Measurements from ENCODE around the gene PDCL3.

The PDCL3 gene

DNA sequence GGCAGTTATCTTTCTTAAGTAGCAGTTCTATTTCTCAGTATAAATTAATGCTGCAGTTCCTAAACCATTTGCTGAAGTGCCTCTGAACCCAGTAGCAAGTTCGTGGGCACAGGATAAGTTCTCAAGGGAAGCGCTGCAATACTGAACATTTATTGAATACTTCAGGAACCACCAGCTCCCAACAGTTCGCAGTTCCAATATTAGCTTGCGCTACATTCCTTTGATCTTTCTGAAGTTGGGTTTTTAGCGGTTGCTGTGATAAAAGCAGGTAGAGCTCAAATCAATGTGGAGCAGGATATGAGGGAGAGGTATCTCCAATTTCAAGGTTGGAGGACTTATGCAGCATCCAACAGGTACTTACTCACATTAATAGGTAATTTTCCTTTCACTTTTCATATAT, 33.7 kb downstream of the PDCL3 start:
- H3F3A ChIP-seq (ENCODE audit: insufficient read depth, low read length) = no peaks in the 10 kb centered on the region
- no peaks in the 10 kb centered on the region for H3K9me2 ChIP-seq (replicated peaks; ENCODE audit: insufficient read depth, low read length)
- no peaks in the 10 kb centered on the region for H3K9me3 ChIP-seq (replicated peaks; ENCODE audit: insufficient read depth, low read length)
- H3K4me1 ChIP-seq (ENCODE audit: low read length) = no peaks in the 10 kb centered on the region
- no peak overlapping the region for H3K9ac ChIP-seq (ENCODE audit: low read length)
- H2AFZ ChIP-seq (ENCODE audit: low read length) = no peak overlapping the region
- no peak overlapping the region for H3K27ac ChIP-seq (ENCODE audit: low read length)
- H3K27me3 ChIP-seq (replicated peaks; ENCODE audit: insufficient read depth, low read length) = no peaks in the 10 kb centered on the region
- no peak overlapping the region for H3K4me2 ChIP-seq (ENCODE audit: low read depth, low read length)
- H4K20me1 ChIP-seq (ENCODE audit: insufficient read depth, low read length) = no peaks in the 10 kb centered on the region
- TF ChIP-seq EZH2 (optimal IDR thresholded peaks at IDR 0.05; ENCODE audit: low read depth, low read length) (no peak), EZH2phosphoT487 (IDR thresholded peaks at IDR 0.05; ENCODE audit: low read length) (no peak)
- TF ChIP-seq, protein P1, sequence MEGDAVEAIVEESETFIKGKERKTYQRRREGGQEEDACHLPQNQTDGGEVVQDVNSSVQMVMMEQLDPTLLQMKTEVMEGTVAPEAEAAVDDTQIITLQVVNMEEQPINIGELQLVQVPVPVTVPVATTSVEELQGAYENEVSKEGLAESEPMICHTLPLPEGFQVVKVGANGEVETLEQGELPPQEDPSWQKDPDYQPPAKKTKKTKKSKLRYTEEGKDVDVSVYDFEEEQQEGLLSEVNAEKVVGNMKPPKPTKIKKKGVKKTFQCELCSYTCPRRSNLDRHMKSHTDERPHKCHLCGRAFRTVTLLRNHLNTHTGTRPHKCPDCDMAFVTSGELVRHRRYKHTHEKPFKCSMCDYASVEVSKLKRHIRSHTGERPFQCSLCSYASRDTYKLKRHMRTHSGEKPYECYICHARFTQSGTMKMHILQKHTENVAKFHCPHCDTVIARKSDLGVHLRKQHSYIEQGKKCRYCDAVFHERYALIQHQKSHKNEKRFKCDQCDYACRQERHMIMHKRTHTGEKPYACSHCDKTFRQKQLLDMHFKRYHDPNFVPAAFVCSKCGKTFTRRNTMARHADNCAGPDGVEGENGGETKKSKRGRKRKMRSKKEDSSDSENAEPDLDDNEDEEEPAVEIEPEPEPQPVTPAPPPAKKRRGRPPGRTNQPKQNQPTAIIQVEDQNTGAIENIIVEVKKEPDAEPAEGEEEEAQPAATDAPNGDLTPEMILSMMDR (IDR thresholded peaks at IDR 0.05; ENCODE audit: low read length) = no peak
- H3K79me2 ChIP-seq (ENCODE audit: low read length) = no peaks in the 10 kb centered on the region
- H3K36me3 ChIP-seq (replicated peaks; ENCODE audit: insufficient read depth, low read length) = no peaks in the 10 kb centered on the region
- no peak for DNase-seq
- H3K4me3 ChIP-seq (ENCODE audit: low read length) = no peak overlapping the region

DNA sequence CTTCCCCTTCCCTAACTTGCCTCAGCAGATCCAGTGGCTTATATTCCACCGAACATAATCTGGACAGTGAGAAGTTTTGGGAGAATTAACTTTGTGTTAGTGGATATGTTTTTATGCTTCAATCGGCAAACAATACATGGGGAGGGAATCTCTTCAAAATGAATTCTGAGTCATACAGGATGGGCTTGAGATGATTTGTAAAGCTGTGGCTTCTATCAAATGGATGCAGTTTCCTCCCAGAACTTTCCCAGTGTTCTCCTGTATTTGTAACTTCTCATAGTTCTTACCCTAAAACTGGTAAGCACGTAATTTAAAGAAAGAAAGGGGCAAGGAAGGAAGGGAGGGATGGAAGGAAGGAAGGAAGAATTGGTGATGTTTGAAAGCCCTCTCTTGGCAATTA, 36.8 kb downstream of the PDCL3 start:
- no peaks in the 10 kb centered on the region for H3F3A ChIP-seq (ENCODE audit: insufficient read depth, low read length)
- no peak overlapping the region for H3K4me2 ChIP-seq (ENCODE audit: low read depth, low read length)
- DNase-seq = no peak
- H3K9ac ChIP-seq (ENCODE audit: low read length) = no peak overlapping the region
- no peaks in the 10 kb centered on the region for H3K36me3 ChIP-seq (replicated peaks; ENCODE audit: insufficient read depth, low read length)
- no peaks in the 10 kb centered on the region for H3K9me3 ChIP-seq (replicated peaks; ENCODE audit: insufficient read depth, low read length)
- H3K27me3 ChIP-seq (replicated peaks; ENCODE audit: insufficient read depth, low read length) = no peaks in the 10 kb centered on the region
- no peak overlapping the region for H2AFZ ChIP-seq (ENCODE audit: low read length)
- H3K79me2 ChIP-seq (ENCODE audit: low read length) = no peaks in the 10 kb centered on the region
- no peak for TF ChIP-seq EZH2 (optimal IDR thresholded peaks at IDR 0.05; ENCODE audit: low read depth, low read length)
- TF ChIP-seq EZH2phosphoT487 (IDR thresholded peaks at IDR 0.05; ENCODE audit: low read length) = no peak
- TF ChIP-seq, protein P1 (IDR thresholded peaks at IDR 0.05; ENCODE audit: low read length) = no peak
- no peak overlapping the region for H3K4me3 ChIP-seq (ENCODE audit: low read length)
- no peak overlapping the region for H3K27ac ChIP-seq (ENCODE audit: low read length)
- H3K9me2 ChIP-seq (replicated peaks; ENCODE audit: insufficient read depth, low read length) = no peaks in the 10 kb centered on the region
- H3K4me1 ChIP-seq (ENCODE audit: low read length) = no peaks in the 10 kb centered on the region
- no peaks in the 10 kb centered on the region for H4K20me1 ChIP-seq (ENCODE audit: insufficient read depth, low read length)

DNA sequence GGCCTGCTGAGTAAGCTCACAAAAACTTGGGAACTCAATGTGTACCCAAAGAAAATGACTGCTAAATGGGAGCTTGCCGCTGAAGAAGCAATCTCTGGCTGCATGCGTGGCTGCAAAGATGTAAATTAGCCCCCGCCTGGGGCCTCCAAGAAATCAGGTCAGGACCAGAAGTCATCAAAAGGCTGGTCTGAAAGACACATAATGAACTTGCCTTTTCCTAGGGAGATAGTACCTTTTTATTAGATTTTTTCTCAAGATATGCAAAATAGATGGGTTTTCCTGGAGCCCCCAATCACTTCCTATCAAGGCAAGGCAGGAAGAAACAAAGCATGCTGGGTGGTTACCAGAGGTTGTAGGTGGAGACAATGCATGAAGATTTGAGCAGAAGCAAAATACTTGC, 38.9 kb downstream of the PDCL3 start:
- TF ChIP-seq, protein P1 (IDR thresholded peaks at IDR 0.05; ENCODE audit: low read length) = no peak
- no peak for TF ChIP-seq EZH2phosphoT487 (IDR thresholded peaks at IDR 0.05; ENCODE audit: low read length)
- no peak for TF ChIP-seq EZH2 (optimal IDR thresholded peaks at IDR 0.05; ENCODE audit: low read depth, low read length)
- H3K9me2 ChIP-seq (replicated peaks; ENCODE audit: insufficient read depth, low read length) = no peaks in the 10 kb centered on the region
- no peak overlapping the region for H2AFZ ChIP-seq (ENCODE audit: low read length)
- H4K20me1 ChIP-seq (ENCODE audit: insufficient read depth, low read length) = no peaks in the 10 kb centered on the region
- H3K27ac ChIP-seq (ENCODE audit: low read length) = no peak overlapping the region
- no peak overlapping the region for H3K9ac ChIP-seq (ENCODE audit: low read length)
- H3K36me3 ChIP-seq (replicated peaks; ENCODE audit: insufficient read depth, low read length) = no peaks in the 10 kb centered on the region
- no peaks in the 10 kb centered on the region for H3K4me1 ChIP-seq (ENCODE audit: low read length)
- no peaks in the 10 kb centered on the region for H3F3A ChIP-seq (ENCODE audit: insufficient read depth, low read length)
- H3K4me2 ChIP-seq (ENCODE audit: low read depth, low read length) = no peak overlapping the region
- H3K27me3 ChIP-seq (replicated peaks; ENCODE audit: insufficient read depth, low read length) = no peaks in the 10 kb centered on the region
- no peaks in the 10 kb centered on the region for H3K79me2 ChIP-seq (ENCODE audit: low read length)
- no peak for DNase-seq
- no peaks in the 10 kb centered on the region for H3K9me3 ChIP-seq (replicated peaks; ENCODE audit: insufficient read depth, low read length)
- H3K4me3 ChIP-seq (ENCODE audit: low read length) = no peak overlapping the region

Data from MM.1S (cell line).